Choroid plexus epithelial cell (primary cell): ENCODE results near the gene FAM193A.

Source experiments
- DNase-seq: peaks from one replicate; pipeline ENCODE4 v3.0.0-alpha.2; 2010; ENCODE audit warnings: low read depth
- H3K4me3 ChIP-seq: 2 replicates; pipeline ENCODE4 v1.5.1; 2011; ENCODE audit warnings: low read depth, mild to moderate bottlenecking, control low read depth, low read length, moderate library complexity
- TF ChIP-seq, protein P1 (sequence below): conservative IDR thresholded peaks from 2 replicates; pipeline ENCODE4 v1.5.1; 2011; ENCODE audit warnings: low read depth, mild to moderate bottlenecking, control low read depth, inconsistent platforms, low read length, moderate library complexity

Gene FAM193A

DNA sequence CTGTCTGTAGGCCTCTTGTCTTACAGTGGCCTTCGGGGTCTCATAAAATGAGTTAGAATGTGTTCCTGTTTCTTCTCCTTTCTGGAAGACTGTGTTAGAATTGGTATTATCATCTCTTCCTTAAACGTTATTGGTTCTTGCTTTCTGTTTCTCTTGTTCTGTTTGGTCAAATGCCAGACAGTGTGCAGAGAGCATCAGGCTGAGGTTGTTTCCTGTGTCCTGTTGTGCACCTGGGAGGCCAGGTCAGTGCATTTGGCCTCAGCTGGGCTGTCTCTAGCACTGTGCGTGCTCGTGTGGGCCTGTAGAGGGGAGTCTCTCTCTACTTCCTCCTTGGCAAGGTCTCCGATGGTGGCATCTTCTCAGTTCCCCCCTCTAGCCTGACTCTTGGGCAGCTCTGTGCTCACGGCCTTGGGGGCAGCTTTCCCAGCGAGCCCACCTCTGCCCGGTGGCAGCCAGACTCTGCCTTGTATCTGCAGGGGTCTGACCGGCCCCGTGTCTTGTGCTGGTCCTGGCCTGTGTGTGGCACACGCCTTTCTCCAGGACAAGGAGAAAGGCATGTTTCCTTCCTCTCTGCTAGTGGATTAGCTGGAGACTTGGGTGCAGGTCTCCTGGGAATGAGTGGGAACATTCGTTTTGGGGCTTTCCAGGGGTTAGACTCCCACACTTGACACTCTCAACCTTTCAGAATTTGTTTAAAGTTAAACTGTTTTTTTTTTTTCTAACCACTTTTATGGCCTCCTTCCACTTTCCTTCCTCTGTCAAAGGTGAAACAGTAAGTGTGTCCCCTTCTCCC is 62.3 kb downstream of the FAM193A start:
- no peak overlapping the region for H3K4me3 ChIP-seq
- TF ChIP-seq, protein P1, sequence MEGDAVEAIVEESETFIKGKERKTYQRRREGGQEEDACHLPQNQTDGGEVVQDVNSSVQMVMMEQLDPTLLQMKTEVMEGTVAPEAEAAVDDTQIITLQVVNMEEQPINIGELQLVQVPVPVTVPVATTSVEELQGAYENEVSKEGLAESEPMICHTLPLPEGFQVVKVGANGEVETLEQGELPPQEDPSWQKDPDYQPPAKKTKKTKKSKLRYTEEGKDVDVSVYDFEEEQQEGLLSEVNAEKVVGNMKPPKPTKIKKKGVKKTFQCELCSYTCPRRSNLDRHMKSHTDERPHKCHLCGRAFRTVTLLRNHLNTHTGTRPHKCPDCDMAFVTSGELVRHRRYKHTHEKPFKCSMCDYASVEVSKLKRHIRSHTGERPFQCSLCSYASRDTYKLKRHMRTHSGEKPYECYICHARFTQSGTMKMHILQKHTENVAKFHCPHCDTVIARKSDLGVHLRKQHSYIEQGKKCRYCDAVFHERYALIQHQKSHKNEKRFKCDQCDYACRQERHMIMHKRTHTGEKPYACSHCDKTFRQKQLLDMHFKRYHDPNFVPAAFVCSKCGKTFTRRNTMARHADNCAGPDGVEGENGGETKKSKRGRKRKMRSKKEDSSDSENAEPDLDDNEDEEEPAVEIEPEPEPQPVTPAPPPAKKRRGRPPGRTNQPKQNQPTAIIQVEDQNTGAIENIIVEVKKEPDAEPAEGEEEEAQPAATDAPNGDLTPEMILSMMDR, result peak; percentile 52
- DNase-seq, result peak; percentile 67

DNA sequence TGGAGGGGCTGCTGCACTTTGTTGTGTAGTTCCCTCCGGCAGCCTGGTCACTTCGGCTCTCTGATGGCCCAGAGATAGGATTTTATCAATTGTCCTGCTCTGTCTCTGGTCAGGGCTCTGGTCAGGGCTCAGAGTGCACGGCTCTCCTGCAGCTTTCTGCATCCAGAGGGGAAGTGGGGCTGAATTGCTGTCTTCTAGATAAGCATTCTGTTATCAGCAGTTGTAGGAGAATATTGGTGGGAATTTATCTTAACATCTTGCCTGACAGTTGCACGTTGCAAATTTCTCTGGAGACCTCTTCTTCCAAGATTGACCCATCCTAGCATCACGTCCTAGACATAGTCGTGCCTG is 62.8 kb downstream of the FAM193A start:
- no peak overlapping the region for H3K4me3 ChIP-seq
- TF ChIP-seq, protein P1, result no peak

DNA sequence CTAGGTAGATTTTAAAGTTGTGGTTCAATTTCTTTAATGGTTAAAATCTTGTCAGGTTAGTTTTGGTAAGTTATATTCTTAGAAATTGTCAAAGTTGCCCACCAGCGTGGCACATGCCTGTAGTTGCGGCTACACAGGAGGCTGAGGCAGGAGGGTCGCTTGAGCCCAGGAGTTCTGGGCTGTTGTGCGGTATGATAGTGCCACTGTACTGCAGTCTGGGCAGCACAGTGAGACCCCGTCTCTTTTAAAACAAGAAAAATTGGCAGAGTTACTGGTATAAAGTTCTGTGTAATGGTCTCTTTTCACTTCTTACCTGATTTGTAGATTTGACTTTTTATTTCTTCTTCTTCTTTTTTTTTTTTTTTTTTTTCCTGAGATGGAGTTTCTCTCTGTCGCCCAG is 64.4 kb downstream of the FAM193A start:
- TF ChIP-seq, protein P1, result no peak

More for the DNA sequence above, 62.8 kb downstream of the FAM193A start:
- no peak for DNase-seq

DNA sequence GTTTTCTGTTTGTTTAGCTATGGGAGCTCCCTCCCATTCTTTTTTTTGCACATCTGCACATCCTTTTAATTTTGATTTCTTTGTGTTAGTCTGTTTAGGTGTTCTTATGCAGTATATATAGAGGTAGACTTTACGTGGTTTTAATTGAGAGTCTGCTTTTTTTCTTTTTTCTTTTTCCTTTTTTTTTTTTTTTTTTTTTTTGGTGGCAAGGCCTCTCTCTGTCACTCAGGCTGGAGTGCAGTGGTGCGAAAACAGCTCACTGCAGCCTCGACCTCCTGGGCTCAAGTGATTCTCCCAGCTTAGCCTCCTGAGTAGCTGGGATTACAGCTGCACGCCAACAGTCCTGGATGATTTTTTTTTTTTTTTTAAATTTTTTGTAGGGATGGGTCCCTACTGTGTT is 68.2 kb downstream of the FAM193A start:
- H3K4me3 ChIP-seq, result no peak overlapping the region
- DNase-seq, result no peak
- TF ChIP-seq, protein P1, result no peak

More for the DNA sequence above, 64.4 kb downstream of the FAM193A start:
- no peak overlapping the region for H3K4me3 ChIP-seq
- DNase-seq, result no peak

DNA sequence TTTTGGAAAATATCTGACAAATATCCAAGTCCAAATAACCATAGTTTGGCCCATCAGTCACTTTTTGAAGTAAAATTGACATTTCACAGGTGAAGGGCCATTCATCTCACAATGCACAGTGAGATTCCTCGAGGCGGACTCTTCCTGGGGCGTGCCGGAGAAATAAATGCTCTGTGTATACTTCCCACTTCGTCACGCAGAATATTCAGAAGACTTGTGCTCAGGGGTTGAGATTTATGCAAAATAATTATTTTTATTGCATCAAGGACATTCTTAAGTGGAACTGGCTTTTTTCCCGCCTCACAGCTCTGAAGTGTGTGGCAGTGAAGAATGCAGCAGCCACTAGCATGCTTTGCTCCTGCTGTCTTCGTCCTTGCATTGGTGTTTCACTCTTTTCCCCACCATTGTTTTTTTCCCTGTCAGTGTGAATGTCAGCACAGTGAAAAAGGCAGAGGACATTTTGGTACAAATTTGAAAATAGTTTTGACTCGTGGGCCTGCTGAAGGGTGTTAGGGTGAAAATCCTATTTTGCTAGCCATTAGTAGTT is 70.6 kb downstream of the FAM193A start:
- TF ChIP-seq, protein P1, result no peak

DNA sequence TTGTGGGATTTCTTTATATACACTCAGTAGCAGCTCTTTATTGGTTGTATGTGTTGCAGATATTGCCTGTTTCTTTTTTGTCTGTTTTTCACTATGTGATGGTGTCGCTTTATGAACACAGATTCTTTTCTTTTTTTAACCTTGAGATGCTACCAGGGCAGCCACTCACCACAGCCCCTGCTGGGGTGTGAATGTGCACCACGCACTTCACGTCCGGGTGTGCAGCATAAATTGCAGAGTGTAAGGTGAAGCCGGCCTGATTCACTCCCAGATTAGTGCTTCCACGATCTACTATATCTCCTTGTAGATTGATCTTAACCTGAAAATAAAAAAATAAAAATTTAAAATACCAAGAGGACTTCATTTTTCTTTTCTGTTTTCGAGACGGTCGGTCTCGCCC is 71.4 kb downstream of the FAM193A start:
- TF ChIP-seq, protein P1, result no peak
- DNase-seq, result no peak
- no peak overlapping the region for H3K4me3 ChIP-seq

More for the DNA sequence above, 70.6 kb downstream of the FAM193A start:
- DNase-seq, result no peak
- H3K4me3 ChIP-seq, result no peak overlapping the region

DNA sequence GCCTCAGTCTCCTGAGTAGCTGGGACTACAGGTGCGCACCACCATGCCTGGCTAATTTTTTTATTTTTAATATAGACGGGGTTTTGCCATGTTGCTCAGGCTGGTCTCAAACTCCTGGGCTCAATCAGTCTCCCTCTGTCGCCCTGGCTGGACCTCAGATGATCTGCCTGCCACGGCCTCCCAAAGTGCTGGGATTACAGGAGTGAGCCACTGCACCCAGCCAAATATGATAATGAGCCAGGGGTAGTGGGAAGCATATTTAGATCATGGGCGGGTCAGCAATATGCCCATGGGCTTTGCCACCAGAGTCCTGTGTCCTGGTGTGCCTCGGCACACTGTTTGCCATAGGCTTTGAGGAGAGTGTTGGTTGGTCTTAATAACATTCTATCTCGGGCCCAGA is 71.8 kb downstream of the FAM193A start:
- TF ChIP-seq, protein P1, result no peak
- no peak overlapping the region for H3K4me3 ChIP-seq
- DNase-seq, result no peak
